Spinal cord (tissue), 10 donors: ENCODE measurements around the gene AMIGO3. TPM values are rescaled to one million over a fixed set of nuclear protein-coding genes. Genes with fewer than 3 reads are reported as not detected.

Experiments
- DNase-seq, 6 donors: peaks; one replicate each; pipeline versions ENCODE4 v3.0.0 to v3.0.0-alpha.2; 2013 to 2015; ENCODE audit warnings: low spot score in 6 of 6, low read depth in 4 of 6
- H3K27ac ChIP-seq: one replicate; pipeline ENCODE4 v1.5.1; 2013; ENCODE audit warnings: low read depth, low read length, control low read depth
- H3K27me3 ChIP-seq: one replicate; pipeline ENCODE4 v1.6.1; 2013; ENCODE audit warnings: low read length; ENCODE audit not compliant: control insufficient read depth, insufficient read depth
- H3K36me3 ChIP-seq: one replicate; pipeline ENCODE4 v1.6.1; 2013; ENCODE audit warnings: low read length; ENCODE audit not compliant: control insufficient read depth, insufficient read depth
- H3K4me1 ChIP-seq: one replicate; pipeline ENCODE4 v1.6.1; 2013; ENCODE audit warnings: low read length; ENCODE audit not compliant: control insufficient read depth, insufficient read depth
- H3K4me3 ChIP-seq: one replicate; pipeline ENCODE4 v1.5.1; 2013; ENCODE audit warnings: low read depth, low read length, control low read depth
- H3K9me3 ChIP-seq: one replicate; pipeline ENCODE4 v1.6.1; 2013; ENCODE audit warnings: low read length; ENCODE audit not compliant: control insufficient read depth, insufficient read depth
- WGBS: methylation state at CpG from one replicate; pipeline ENCODE4 v1.1.5; 2013; ENCODE audit warnings: missing lambda C conversion rate; ENCODE audit not compliant: insufficient coverage; 5-methylcytosine and 5-hydroxymethylcytosine counted together
- polyA plus RNA-seq, 2 donors: library from polyadenylated mRNA; unstranded; fragments of 120-200 nt; gene quantifications; one replicate each; pipeline ENCODE4 v1.2.1, GENCODE V29; 2013; ENCODE audit not compliant: insufficient read length in 2 of 2
- small RNA-seq: library from RNA; depleted of rRNA; stranded (forward); fragments of <200 nt; gene quantifications from one replicate; pipeline ENCODE3, GENCODE V24; 2014; ENCODE audit warnings: low replicate concordance
- total RNA-seq, 2 donors: library from RNA; depleted of rRNA in 1 of 2; stranded (reverse); fragments of 120-200 nt in 1 of 2; fragments of >200 nt in 1 of 2; gene quantifications; one replicate each; pipeline versions ENCODE4 v1.2.3 to v1.2.4, GENCODE V29; 2013 to 2014
- donor health status: healthy.

Gene AMIGO3
- total and polyA plus RNA-seq, 4 donors: 0.30 to 3.3 (median 2.2) TPM; not detected in 1

GRCh38 chr3:49673121-49673714 is 46.3 kb downstream of the AMIGO3 start:
- Histone ChIP-seq H3K4me1 (peaks cover 35% of the 10 kb centered on the region), H3K27me3 (no peaks in the 10 kb centered on the region), H3K4me3 (peak overlapping the region; percentile 50), H3K9me3 (no peaks in the 10 kb centered on the region), H3K27ac (peak overlapping the region; percentile 87), H3K36me3 (peaks cover 57% of the 10 kb centered on the region)
- WGBS: 18% methylated on average over 17 of the region's 17 CpGs
- peak in 1 of 6 donors; percentile 7 for DNase-seq

DNA sequence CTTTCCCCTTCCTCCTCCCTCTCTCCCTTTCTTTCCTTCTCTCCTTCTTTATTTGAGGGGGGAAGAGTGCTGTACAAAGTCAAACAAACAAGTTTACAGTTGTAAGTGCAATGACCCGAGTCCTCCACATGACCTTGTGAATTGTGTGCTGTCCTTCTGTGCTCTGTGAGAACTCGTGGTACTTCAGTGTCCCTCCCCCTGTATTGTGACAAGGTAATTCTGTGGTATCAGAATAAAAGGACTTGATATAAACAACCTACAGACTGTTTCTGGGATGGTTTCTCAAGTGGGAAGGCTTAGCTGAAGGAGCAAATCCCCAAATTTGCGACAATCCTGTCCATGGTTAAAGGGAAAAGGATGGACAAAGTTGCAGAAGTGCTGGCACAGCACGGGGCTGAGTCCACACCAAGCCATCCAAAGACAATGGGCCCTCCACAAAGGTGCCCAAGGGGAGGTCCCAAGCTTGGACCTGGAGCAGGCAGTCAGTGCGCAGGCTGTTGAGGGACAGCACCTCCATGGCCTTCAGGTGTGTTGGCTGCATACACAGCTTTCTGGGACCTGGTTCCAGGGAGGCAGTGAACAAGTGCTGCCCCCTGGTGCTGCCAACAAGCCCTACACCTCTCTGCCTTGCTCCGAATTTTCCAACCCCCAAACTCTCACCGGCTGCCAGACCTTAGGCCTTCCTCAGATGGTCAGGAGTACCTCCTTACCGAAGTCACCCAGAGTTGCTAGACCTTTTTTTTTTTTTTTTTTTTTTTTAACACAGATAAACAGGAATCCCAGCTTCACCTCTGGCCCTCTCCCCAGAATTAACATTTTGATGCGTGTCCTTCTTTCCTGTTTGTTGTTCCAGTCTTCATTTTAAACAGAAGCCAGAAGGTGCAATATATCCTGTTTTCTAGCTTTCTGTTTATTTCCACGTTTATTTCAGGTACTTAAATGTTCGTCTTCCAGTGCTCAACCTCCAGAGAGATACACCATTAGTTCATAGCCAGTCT is 47.9 kb downstream of the AMIGO3 start:
- Histone ChIP-seq H3K27me3 (no peaks in the 10 kb centered on the region), H3K36me3 (peaks cover 54% of the 10 kb centered on the region), H3K4me3 (no peak overlapping the region), H3K9me3 (no peaks in the 10 kb centered on the region), H3K4me1 (peaks cover 47% of the 10 kb centered on the region), H3K27ac (no peak overlapping the region)
- WGBS: 39% methylated on average over 9 of the region's 11 CpGs
- peak; percentile 46 to 88 (median 60) for DNase-seq

GRCh38 chr3:49670940-49671290 is 48.6 kb downstream of the AMIGO3 start:
- H3K4me3 ChIP-seq: no peak overlapping the region
- H3K27ac ChIP-seq: no peak overlapping the region
- H3K36me3 ChIP-seq: peaks cover 51% of the 10 kb centered on the region
- H3K9me3 ChIP-seq: no peaks in the 10 kb centered on the region
- WGBS: 75% methylated on average over 2 of the region's 6 CpGs
- H3K4me1 ChIP-seq: peaks cover 42% of the 10 kb centered on the region
- no peaks in the 10 kb centered on the region for H3K27me3 ChIP-seq
- DNase-seq: no peak

GRCh38 chr3:49669352-49669751 is 50.1 kb downstream of the AMIGO3 start:
- Histone ChIP-seq H3K4me1 (peaks cover 37% of the 10 kb centered on the region), H3K27me3 (no peaks in the 10 kb centered on the region), H3K4me3 (no peak overlapping the region), H3K36me3 (peaks cover 58% of the 10 kb centered on the region), H3K27ac (no peak overlapping the region), H3K9me3 (no peaks in the 10 kb centered on the region)
- DNase-seq: no peak
- 100% methylated on average over 3 of the region's 3 CpGs for WGBS

DNA sequence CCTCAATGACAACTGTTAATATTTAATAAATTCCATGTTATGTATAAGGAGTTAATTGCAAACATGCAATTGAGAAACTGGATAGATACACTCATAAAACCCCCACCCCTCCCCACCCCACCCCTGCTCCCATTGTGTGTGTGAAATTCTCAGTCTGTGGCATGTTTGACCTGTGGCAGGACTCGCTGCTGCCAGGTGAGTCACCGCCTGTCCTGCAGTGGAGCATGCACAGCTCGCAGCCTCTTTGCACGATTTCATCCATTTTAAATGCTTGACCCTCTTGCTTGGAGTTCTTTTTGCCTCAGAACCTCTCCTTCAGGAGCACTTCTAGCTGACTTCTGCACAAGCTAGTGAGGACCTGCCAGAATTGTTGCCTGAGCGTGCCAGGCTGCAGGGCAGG is 50.6 kb downstream of the AMIGO3 start:
- peaks cover 39% of the 10 kb centered on the region for H3K4me1 ChIP-seq
- 87% methylated on average over 5 of the region's 5 CpGs for WGBS
- H3K4me3 ChIP-seq: no peak overlapping the region
- no peaks in the 10 kb centered on the region for H3K27me3 ChIP-seq
- peaks cover 63% of the 10 kb centered on the region for H3K36me3 ChIP-seq
- H3K9me3 ChIP-seq: no peaks in the 10 kb centered on the region
- H3K27ac ChIP-seq: no peak overlapping the region
- DNase-seq: no peak

- H3K27ac ChIP-seq: no peak overlapping the region
- peaks cover 35% of the 10 kb centered on the region for H3K4me1 ChIP-seq
- H3K36me3 ChIP-seq: peaks cover 68% of the 10 kb centered on the region
- H3K9me3 ChIP-seq: no peaks in the 10 kb centered on the region
- DNase-seq: no peak
- no peaks in the 10 kb centered on the region for H3K27me3 ChIP-seq
- no peak overlapping the region for H3K4me3 ChIP-seq
- 56% methylated on average over 5 of the region's 5 CpGs for WGBS
Measured at GRCh38 chr3:49668414-49668797, 51.1 kb downstream of the AMIGO3 start.

DNA sequence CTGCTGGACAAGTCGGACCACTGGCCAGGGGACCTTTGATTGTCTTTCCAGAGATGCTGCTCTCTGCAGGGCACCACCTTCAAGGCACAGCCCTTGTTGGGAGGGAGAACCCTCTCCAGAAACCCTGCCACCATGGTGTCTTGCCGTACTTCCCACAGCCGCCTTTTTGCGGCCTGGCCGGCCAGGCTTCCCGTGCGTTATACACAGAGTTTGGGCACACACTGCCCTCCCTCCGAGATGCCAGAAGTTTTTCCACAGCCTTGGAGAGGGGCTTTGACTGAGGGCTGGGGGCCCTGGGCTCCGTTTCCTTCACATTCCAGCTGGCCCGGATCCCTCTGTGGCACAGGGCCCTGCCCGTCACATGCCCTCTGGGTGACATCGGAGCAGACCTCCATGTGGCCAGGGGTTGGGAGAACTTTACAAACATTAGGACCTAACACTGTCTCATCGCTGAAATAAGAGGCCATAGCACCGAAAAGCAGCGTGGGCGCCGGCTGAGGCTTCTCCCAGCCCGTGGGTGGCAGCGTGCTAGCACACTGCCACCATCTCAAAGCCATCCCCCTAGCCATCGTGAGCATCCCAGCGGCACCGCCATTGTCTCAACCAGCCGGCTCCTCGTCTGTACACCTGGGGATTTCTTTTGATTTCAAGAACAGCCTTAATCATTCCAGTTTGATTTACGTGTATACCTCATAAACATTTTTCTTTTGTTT is 51.6 kb downstream of the AMIGO3 start:
- H3K36me3 ChIP-seq: peaks cover 73% of the 10 kb centered on the region
- H3K27me3 ChIP-seq: no peaks in the 10 kb centered on the region
- DNase-seq: no peak
- H3K4me3 ChIP-seq: no peak overlapping the region
- no peaks in the 10 kb centered on the region for H3K9me3 ChIP-seq
- H3K27ac ChIP-seq: no peak overlapping the region
- H3K4me1 ChIP-seq: peaks cover 30% of the 10 kb centered on the region
- WGBS: 74% methylated on average over 24 of the region's 25 CpGs

Small RNA genes within 50 kb of the gene (small RNA-seq; reads per million reads assigned to genes)
- gene AMIGO3: not detected
- not detected for gene COX6CP14

Other genes with a start within 250 kb of the AMIGO3 start
- gene DAG1, start 249.4 kb downstream of the AMIGO3 start, total RNA-seq: 10 to 100 TPM; 48.7 to 83.7 TPM
- 100 to 1,000 TPM in 1 of 2 donors, 10 to 100 TPM in 1; 92.6 to 101 TPM for gene DAG1, start 249.4 kb downstream of the AMIGO3 start, polyA plus RNA-seq
- 10 to 100 TPM in 1 of 2 donors, 1 to 10 TPM in 1; 6.9 to 14.8 TPM for gene BSN, start 165.2 kb downstream of the AMIGO3 start, total RNA-seq
- gene BSN, start 165.2 kb downstream of the AMIGO3 start, polyA plus RNA-seq: 10 to 100 TPM; 17.5 to 19.4 TPM
- 100 to 1,000 TPM in 1 of 2 donors, 10 to 100 TPM in 1; 68.3 to 100 TPM for gene APEH, start 45.3 kb downstream of the AMIGO3 start, total RNA-seq
- 100 to 1,000 TPM; 109 to 116 TPM for gene APEH, start 45.3 kb downstream of the AMIGO3 start, polyA plus RNA-seq
- gene MST1, start 30.2 kb downstream of the AMIGO3 start, total RNA-seq: 10 to 100 TPM; 10.7 to 31.6 TPM
- 10 to 100 TPM; 56.5 to 62.6 TPM for gene MST1, start 30.2 kb downstream of the AMIGO3 start, polyA plus RNA-seq
- 10 to 100 TPM; 24.8 to 25.0 TPM for gene RNF123, start 30.1 kb downstream of the AMIGO3 start, total RNA-seq
- 10 to 100 TPM; 47.1 to 55.9 TPM for gene RNF123, start 30.1 kb downstream of the AMIGO3 start, polyA plus RNA-seq
- 10 to 100 TPM in 1 of 2 donors, 1 to 10 TPM in 1; 9.7 to 20.8 TPM for gene GMPPB, start 4.3 kb upstream of the AMIGO3 start, total RNA-seq
- 10 to 100 TPM; 16.5 to 22.3 TPM for gene GMPPB, start 4.3 kb upstream of the AMIGO3 start, polyA plus RNA-seq
- 10 to 100 TPM; 30.2 to 49.1 TPM for gene IP6K1, start 66.9 kb upstream of the AMIGO3 start, total RNA-seq
- gene IP6K1, start 66.9 kb upstream of the AMIGO3 start, polyA plus RNA-seq: 10 to 100 TPM; 55.7 to 65.9 TPM
- under 1 TPM; 0.10 to 0.28 TPM for gene CDHR4, start 80.2 kb upstream of the AMIGO3 start, total RNA-seq
- under 1 TPM; 0.47 to 0.59 TPM for gene CDHR4, start 80.2 kb upstream of the AMIGO3 start, polyA plus RNA-seq
- 1 to 10 TPM; 5.6 to 7.6 TPM for gene INKA1, start 83.6 kb upstream of the AMIGO3 start, total RNA-seq
- gene INKA1, start 83.6 kb upstream of the AMIGO3 start, polyA plus RNA-seq: 1 to 10 TPM; 6.9 to 7.6 TPM
- gene UBA7, start 94.3 kb upstream of the AMIGO3 start, total RNA-seq: 10 to 100 TPM; 16.3 to 42.9 TPM
- gene UBA7, start 94.3 kb upstream of the AMIGO3 start, polyA plus RNA-seq: 10 to 100 TPM; 26.4 to 30.5 TPM
- gene TRAIP, start 136.9 kb upstream of the AMIGO3 start, total RNA-seq: 1 to 10 TPM; 2.4 to 5.9 TPM
- 1 to 10 TPM; 7.1 to 7.8 TPM for gene TRAIP, start 136.9 kb upstream of the AMIGO3 start, polyA plus RNA-seq
- 10 to 100 TPM; 17.1 to 54.0 TPM for gene CAMKV, start 150.2 kb upstream of the AMIGO3 start, total RNA-seq
- 100 to 1,000 TPM in 1 of 2 donors, 10 to 100 TPM in 1; 94.3 to 115 TPM for gene CAMKV, start 150.2 kb upstream of the AMIGO3 start, polyA plus RNA-seq
- gene MST1R, start 184.2 kb upstream of the AMIGO3 start, total RNA-seq: under 1 TPM; 0.79 to 0.88 TPM
- 1 to 10 TPM in 1 of 2 donors, under 1 TPM in 1; 0.63 to 2.5 TPM for gene MST1R, start 184.2 kb upstream of the AMIGO3 start, polyA plus RNA-seq
- gene MON1A, start 210.1 kb upstream of the AMIGO3 start, total RNA-seq: 1 to 10 TPM; 8.0 to 9.7 TPM
- gene MON1A, start 210.1 kb upstream of the AMIGO3 start, polyA plus RNA-seq: 10 to 100 TPM; 21.7 to 25.0 TPM
- gene RBM6, start 220.5 kb upstream of the AMIGO3 start, total RNA-seq: 100 to 1,000 TPM in 1 of 2 donors, 10 to 100 TPM in 1; 70.1 to 115 TPM
- 100 to 1,000 TPM; 143 to 175 TPM for gene RBM6, start 220.5 kb upstream of the AMIGO3 start, polyA plus RNA-seq